ENCODE results near the gene ADH5.
"Not testable (repeated sequence)": the region's sequence is repeated elsewhere in the genome, so short reads cannot be mapped to it uniquely, and the experiment has no call there.

The ADH5 gene

DNA sequence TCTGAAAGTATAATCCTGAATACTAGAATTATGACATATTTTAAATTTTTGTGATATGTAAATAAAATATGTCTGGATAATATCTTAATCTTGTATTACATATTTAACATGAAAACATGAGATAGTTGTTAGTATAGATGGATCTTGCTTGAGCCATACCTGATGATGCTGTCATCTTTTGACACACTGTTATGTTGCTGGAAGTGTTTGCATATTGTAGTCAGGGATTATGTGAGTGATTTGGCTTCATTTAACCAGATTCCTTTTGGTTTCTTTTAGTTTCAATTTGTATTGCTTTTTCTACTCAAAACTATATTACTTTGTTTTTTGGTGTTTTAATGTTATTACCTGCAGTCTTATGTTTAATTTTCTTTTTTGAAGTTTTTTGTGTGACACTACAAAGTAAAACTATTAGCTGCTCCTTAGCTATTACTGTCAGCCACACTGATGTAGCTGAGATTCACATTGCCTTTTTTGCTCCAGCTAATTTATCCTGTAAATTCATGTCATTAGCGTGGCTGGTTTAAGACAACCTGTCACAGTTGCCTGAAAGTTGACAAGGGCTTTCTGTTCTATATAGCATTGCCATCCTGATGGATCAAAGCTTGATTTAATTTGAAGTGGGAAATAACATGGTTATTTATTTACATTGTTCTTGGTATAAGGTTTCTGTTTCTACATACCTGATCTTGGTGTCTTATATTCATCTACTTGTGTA, 59.4 kb downstream of the ADH5 start:
- no peak for FAIRE-seq

GRCh38 chr4:99028187-99028586, 60.4 kb downstream of the ADH5 start:
- no peak for TF ChIP-seq CTCF (IDR thresholded peaks at IDR 0.05; ENCODE audit: insufficient read depth, missing control alignments)
- DNase-seq (ENCODE audit: insufficient read length, low spot score) (no peak), FAIRE-seq (no peak)

More for the DNA sequence above, 59.4 kb downstream of the ADH5 start:
- no peak for DNase-seq (ENCODE audit: insufficient read length, low spot score)
- TF ChIP-seq CTCF (IDR thresholded peaks at IDR 0.05; ENCODE audit: insufficient read depth, missing control alignments), result no peak

DNA sequence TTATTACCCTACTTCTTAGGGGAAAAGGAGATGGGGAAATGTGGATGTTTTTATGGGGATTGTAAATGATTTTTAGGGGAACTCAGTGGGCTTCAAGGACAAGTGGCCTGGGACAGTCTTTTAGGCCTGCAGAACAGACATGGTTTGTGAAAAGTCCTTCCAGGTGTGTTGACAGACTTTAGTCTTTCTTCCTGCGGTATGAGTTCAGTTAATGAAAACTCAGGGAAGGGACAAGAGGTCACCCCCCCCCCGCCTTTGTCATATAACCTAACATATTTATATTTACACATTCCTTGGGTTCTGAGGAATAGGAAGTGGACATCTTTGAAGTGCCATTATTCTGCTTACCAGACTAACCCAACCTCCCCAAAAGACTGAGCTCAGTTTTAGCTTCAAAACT, 61.3 kb downstream of the ADH5 start:
- TF ChIP-seq CTCF (IDR thresholded peaks at IDR 0.05; ENCODE audit: insufficient read depth, missing control alignments), result no peak
- no peak for FAIRE-seq
- no peak for DNase-seq (ENCODE audit: insufficient read length, low spot score)

- no peak for FAIRE-seq
- no peak for TF ChIP-seq CTCF (IDR thresholded peaks at IDR 0.05; ENCODE audit: insufficient read depth, missing control alignments)
- DNase-seq (ENCODE audit: insufficient read length, low spot score), result no peak
These were observed 63.1 kb downstream of the ADH5 start for GRCh38 chr4:99025506-99025905.

DNA sequence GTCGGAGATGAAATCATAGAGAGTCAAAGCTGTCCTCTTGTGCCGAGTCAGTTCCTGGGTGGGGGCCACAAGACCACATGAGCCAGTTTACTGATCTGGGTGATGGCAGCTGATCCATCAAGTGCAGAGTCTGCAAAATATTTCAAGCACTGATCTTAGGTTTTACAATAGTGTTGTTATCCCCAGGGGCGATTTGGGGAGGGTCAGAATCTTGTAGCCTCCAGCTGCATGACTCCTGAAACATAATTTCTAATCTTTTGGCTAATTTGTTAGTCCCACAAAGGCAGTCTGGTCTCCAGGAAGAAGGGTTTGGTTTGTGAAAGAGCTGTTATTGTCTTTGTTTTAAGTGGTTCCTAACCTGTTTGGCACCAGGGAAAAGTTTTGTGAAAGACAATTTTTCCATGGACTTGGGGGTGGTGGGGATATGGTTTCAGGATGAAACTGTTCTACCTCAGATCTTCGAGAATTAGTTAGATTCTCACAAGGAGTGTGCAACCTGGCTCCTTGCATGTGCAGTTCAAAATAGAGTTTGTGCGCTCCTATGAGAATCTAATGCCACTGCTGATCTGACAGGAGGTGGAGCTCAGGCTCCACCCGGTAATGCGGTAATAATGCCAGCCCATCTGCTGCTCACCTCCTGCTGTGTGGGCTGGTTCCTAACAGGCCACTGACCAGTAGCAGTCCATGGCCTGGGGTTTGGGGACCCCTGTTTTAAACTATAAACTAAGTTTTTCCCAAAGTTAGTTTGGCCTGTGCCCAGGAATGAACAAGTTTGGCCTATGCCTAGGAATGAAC, 63.9 kb downstream of the ADH5 start:
- DNase-seq (ENCODE audit: insufficient read length, low spot score) (no peak), FAIRE-seq (peak; percentile 32)
- peak; percentile 25 for TF ChIP-seq CTCF (IDR thresholded peaks at IDR 0.05; ENCODE audit: insufficient read depth, missing control alignments)

DNA sequence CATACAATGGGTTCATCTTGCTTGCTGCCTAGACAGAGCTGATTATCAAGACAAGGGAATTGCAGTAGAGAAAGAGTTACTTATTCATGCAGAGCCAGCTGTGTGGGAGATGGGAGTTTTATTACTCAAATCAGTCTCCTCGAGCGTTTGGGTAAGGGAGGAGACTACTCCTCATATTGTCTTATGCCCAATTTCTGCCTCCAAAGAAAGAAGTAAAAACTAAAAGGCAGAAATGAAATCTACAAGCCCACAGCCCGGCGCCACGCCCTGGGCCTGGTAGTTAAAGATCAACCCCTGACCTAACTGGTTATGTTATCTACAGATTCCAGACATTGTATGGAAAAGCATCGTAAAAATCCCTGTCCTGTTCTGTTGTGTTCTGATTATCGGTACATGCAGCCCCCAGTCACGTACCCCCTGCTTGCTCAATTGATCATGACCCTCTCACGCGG, 64.8 kb downstream of the ADH5 start:
- DNase-seq (ENCODE audit: insufficient read length, low spot score); FAIRE-seq: not testable (repeated sequence)

- FAIRE-seq (no peak), DNase-seq (ENCODE audit: insufficient read length, low spot score) (no peak)
- TF ChIP-seq CTCF (IDR thresholded peaks at IDR 0.05; ENCODE audit: insufficient read depth, missing control alignments), result no peak
These were observed 66.0 kb downstream of the ADH5 start for GRCh38 chr4:99022566-99022965.

Data from D721Med (cell line).